HG02763 (cell line): ENCODE measurements around the gene ADAMTS16.

Experiments used
- ATAC-seq: cut with Tn5 transposase; IDR thresholded peaks from one replicate; pipeline ENCODE4 v1.9.1; 2021; ENCODE audit warnings: mild to moderate bottlenecking, moderate library complexity; ENCODE audit not compliant: unreplicated experiment

Gene ADAMTS16

DNA sequence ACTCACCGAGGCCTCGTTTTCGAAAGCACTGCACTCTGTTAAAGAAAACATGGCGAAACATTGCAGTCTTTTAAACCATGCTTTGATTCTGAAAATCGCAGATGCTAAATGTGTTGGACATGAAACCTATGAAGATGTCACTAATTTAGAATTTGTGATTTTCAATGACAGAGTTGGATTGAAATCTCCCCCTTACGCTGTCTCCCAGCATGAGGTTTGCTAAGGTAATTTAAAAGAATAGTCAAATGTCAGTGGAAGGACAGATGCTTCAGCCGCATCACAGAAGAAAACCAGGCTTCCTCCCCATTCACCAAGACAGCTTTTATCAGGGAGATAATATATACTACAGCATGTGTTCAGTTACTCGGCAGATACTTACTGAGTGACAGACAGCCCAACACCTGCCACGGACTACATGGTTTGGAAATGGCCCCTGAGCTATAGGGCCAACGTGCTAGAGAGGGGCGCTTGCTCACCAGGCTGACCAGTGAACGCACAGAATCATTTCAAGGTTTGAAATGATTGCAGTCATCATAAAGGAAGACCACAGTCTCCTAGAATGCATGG, 136.9 kb downstream of the ADAMTS16 start:
- no peak for ATAC-seq

DNA sequence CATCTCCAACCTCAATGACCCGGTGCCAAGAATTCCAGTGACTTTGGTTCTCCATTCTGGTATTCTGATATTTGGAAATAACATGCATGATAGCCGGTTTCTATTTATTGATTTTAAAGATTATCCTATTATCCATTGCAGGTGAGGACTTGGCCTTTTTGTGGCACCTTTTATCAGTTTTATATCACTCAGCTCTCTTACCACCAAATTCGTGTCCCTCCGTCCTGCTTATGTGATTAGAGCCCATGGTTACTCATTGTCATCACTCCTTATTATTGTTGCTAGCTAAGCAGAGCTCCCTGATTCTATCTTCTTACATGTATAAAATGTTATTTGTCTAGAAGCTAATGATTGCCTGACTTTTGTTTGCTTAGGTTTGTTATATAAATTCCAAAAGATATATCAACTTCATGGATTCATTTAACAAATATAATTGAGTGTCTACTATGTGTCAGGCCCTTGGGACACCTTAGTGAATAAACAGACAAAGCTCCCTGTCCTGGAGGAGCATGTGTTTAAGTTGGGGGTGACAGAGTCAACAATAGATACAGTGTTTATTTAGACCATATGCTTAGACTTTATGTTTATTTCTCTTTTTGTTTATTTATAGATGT, 138.2 kb downstream of the ADAMTS16 start:
- no peak for ATAC-seq

DNA sequence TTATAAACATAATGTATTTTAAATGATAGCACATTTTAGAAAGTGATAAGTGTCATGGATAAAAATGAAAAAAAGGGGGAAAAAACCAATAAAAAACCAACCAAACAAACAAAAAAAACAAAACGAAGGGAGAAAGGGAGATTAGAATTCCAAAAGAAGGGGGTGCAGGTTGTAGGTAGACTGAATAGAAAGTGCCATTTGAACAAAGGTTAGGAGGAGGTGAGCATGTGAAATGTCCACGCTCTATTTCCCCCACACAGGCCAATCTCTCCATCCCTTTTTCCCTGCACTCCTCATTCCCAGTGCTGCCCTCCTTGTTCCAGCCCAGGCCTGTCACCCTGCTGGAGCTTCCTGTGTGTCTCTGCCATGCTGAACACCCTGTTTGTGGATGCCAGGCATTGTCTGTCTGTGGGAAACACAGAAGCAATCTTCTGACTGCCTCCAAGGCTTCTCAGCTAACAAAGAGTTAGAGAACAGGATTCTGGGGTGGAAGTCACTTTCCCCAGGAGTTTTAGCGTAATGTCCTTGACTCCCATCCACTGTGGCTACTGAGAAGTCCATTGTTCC, 138.8 kb downstream of the ADAMTS16 start:
- ATAC-seq: no peak

DNA sequence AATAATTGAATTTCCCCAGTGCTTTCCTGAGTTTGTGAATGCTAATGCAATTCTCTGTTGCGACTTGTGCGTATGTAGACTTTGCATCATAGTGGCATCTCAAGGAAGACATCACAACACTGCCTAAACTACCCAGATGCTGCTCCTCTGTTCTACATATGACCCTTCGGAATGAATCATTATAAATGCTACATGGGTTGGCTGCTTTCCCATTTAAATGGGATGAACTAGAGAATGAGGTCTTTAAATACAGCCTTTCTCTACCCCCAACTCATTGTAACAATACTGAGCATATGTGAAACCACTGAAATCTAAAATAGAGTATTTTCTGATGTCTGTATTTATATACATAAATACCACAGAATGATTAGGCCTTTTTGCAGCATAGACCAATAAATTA, 145.8 kb downstream of the ADAMTS16 start:
- no peak for ATAC-seq

DNA sequence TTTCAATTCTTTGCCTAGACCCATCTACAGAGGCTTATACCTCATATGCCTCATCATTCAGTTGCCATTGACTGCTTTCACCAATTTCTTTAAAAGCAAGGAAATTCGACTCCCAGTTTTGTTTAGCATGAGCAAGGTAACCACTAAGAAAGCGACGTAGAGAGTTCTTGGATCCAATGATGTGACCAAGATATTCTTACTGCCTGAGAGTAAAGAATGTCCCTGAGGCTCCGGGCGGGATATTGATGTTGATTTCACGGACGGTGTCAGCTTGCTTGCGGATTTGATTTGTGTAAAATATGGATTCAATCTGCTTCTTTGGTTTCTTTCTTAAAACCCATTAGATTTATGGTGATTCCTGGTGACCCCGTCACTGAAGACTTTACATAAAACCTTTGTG, 147.3 kb downstream of the ADAMTS16 start:
- no peak for ATAC-seq

DNA sequence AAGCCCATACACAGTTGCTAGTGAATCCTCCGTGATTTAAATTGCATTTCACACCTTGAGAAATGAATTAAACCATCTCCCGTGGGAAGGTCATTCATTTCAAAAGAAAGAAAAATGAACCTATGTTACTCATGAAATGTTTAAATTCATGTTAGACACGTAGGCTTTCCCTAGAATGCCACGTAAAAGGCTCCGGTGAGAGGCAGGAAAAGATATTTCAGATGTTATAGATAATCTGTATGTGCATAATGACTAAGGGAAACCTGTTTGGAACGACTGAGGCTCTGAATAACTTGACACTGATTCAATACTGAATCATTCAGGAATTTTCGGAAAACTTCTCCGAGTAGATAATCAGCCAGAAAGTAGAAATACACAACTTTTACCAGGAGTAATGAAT, 148.1 kb downstream of the ADAMTS16 start:
- no peak for ATAC-seq

DNA sequence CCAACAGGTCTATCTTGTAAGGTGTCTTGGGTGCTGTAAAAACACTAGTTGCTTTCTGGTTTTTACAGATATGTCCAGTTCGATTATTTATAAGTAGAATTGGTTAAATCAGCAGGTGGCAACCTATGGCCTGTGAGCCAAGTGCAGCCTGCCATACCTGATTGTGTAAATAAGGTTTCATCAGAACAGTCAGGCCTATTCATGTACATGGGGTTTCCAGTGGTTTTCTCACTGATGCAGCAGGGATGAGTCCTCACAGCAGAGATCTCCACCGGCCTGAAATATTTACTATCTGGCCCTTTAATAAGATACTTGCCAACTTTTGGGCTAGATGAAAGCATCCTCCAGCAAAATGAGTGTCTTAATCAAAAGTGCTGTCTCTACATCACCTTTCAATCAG, 149.4 kb downstream of the ADAMTS16 start:
- ATAC-seq: no peak

DNA sequence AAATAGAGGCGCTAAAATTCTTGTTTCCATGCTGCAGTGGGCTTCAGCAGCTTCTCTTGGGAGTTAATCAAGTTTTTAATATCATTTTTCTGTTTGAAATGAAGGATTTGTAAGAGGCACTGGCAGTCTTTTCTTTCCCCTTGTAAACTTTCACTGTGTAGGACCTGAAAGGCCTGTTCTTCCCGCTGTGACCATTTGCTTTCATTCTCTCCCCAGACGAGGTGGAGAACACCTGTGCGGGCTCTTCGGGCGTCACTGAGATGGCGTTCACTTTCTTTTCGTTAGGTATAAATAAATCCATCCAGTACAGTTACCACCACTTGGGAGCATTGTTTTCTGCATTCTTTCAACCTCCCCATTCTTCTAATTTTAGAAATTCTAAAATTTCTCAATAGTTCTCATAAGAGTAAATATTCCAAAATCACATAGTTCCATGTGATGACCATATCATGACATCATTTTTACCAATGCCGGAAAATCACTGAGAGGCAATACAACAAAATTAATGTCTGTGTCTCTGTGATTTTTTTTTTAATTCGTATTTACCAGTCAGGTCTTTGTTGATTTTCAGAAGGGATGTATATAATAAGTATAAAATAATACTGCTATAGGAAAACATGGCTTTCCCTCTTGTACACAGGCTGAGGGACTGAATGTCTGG, 150.7 kb downstream of the ADAMTS16 start:
- ATAC-seq: no peak

DNA sequence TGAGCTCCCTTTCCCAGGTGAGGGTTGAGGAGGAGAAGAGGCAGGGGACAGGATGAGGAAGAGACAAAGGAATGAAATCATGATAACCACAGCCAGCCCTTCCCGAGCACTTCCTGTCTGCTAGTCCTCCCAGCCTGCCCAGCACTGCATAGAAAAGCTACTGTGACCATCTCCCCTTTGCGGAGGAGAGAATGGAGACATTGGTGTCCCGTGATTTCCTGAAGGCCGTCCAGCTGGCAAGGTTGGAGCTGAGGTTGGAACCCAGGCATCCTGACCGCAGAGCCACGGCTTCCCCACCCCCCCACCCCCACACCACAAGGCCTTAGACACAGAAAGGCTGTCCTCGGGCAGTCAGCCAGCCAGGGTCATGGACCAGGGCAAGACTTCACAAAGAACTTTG, 151.2 kb downstream of the ADAMTS16 start:
- ATAC-seq: no peak

DNA sequence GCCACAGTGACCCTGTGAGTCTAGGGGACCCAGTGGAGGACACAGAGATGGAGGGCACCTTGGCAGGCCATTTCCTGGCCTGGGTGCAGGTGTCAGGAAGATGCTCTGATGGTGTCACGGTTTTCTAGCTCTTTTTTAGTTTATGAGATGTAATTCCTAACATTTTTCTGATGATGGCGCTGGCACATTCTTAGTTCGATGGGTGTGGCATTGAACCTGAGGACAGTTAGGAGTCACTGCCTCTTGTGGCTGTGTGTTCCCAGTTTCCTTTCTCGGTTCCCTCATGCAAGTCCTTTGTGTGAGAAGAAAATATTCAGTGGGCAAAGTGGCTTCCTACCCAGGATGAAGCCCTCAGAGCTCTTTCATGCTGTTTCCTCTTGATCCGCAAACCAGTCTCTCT, 152.9 kb downstream of the ADAMTS16 start:
- ATAC-seq: no peak

DNA sequence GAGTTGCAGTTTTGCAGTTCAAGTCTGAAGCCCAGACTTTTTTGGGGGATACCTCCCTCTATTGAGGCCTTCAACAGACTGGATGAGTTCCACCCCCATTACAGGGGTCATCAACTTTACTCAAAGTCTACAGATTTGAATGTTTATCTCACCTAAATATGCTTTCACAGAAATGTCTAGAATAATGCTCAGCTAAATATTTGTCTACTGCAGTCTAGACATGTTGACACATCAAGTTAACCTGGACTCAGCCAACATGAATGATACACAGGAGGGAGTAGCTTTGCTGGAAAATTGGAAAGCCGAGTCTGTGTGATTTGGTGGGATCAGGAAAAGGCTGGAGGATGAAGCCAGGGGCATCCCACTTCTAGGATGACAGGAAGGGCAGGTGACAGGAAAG, 154.3 kb downstream of the ADAMTS16 start:
- ATAC-seq: no peak

DNA sequence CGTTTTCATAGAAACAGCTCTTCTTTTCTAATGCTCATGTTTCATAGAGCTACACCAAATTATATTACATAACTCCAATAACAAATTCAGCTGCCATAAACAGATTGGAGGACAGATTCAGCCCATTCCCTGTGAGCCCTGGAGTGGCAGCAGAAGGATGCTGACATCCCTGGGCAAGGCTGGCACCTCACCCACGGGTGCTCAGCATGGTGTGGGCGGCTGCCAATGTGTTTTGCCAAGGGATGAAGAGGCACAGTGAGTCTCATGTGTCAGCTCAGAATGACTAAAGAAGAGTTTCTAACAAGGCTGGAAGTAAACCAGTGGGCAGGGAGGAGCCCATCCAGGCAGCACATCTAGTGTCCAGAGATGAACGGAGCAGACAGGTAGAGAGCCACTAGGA, 155.2 kb downstream of the ADAMTS16 start:
- no peak for ATAC-seq

DNA sequence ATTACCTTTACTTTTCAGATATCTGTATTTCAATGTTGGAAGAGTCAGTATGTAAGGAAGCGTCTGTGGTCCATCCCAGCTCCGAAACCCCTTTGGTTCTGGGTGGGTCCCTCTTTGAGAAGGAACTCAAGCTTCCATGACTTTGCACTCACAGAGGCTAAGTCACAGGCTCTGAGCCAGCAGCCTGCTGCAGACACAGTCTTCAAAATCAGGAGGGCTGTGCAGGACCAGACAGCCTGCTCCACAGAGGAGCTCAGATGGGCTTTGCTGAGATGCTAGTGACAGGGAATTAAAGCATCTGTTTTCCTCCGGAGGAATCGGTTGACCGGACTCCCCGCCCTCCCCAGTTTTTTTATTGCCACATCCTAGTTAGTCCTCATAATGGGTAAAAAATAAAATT, 155.9 kb downstream of the ADAMTS16 start:
- no peak for ATAC-seq

DNA sequence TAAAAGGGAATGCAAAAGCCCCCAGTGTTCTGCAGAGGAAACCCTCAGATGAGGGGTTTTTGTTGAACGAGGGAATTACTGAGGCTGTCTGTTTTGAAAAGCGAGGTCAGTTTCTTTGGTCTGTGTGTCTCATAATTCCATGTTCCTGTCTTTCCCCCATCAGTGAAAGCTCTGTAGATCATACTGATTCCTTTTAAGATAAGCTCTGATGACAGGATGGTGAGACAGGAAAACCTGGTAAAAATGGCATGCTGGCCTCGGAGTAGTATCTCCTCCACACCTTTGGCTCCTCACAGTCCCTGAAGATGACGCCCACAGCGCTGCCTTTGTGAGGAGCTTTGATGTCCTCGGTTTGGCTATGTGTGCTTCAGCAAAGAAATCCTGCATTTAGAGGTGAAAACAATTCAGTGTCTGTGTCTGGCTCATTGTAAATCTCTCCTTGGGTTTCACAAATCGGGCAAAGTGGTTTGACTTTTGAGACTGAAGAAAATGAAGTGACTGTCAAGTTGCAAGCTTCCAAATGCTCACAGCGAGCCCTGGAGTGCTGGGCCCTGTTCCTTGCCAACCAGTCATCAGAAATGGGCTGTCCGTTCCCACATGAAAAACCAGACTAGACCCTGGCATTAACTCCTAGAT, 157.4 kb downstream of the ADAMTS16 start:
- no peak for ATAC-seq

DNA sequence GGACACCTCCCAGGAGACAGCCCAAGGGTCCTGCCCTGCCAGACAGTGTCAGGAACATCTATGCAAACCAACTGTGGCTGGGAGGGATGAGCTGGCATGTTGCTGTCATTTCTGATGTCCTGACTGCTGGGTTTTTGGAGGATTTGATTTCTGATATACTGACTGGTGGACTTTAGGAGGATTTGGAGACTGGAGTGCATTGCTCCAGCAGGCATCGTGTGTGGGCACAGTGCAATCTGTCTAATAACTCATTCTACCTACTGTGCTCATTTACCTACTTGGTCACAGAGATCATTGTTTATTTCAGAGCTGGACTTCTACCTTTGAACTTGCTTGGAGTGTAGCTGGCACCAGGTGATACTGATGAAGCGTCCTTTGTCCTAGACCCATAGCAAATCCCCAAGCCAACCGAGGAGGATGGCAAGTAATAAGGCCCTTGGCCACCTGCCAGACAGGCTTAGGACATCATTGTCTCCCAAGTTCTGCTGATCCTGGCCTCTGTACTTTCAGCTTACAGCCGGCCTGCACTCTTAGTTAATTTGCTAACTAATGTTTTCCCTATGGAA, 158.0 kb downstream of the ADAMTS16 start:
- no peak for ATAC-seq

DNA sequence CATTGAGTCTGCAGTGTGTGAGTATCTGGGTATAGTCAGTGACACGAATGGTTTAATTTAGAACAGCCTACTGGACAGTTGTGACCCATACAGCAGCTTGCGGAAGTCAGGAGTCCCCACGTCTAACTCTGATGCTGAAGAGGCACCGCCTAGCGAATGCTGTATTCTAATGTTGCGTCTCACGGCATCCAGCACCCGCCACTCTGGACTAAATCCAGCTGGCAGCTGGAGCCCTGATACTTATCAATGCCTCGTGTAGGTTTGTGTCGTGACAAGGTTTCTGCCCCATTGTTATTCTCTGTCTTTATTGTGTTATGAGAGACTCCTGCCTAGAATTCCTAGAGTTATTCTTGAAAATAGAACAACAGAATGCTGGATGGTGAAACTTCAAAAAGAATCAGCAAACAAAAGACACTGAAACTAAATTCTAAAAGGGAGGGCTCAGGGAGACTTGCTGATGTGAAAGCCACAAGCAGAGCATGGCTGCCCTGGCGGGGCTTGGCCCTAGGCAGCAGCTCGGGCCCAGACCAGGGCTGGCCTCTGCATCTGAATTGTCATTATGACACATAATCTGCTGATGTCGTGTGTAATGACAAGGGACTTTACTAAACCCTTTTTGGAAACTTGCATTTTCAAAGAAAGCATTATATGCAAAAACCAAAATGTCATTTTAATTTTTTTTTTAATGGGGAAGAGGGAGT, 158.9 kb downstream of the ADAMTS16 start:
- ATAC-seq: no peak

DNA sequence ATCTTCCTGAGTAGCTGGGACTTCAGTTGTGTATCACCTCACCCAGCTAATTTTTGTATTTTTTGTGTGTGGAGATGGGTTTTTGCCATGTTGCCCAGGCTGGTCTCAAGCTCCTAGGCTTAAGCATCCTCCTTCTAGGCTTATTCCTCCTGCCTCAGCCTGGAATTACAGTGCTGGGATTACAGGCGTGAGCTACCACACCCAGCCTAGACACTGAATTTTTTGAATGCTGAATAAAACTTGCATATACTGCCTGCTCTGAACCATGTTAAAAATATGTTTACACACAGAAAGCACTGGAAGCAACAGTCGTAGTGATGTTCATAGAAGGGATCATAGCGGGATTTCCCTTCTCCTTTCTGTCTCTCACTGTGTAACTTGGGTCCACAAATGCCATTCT, 161.0 kb downstream of the ADAMTS16 start:
- ATAC-seq: no peak

DNA sequence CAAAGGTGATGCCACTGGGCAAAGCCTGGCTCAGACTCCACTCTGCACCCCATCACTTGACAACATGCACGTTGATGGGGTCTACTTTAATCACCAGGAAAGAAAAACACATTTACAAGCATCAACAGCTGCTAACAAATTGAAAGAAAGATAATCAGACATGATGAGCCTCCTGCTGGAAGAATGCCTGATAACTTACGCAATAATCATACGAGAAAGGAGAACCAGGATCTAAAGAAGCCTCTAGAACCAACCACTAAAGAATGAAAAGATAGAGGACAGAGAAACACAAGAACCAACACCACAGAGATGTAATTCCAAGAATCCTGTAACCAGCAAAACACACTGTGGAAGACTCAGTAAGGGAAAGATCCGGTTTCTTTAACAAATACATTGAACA, 162.1 kb downstream of the ADAMTS16 start:
- ATAC-seq: no peak

DNA sequence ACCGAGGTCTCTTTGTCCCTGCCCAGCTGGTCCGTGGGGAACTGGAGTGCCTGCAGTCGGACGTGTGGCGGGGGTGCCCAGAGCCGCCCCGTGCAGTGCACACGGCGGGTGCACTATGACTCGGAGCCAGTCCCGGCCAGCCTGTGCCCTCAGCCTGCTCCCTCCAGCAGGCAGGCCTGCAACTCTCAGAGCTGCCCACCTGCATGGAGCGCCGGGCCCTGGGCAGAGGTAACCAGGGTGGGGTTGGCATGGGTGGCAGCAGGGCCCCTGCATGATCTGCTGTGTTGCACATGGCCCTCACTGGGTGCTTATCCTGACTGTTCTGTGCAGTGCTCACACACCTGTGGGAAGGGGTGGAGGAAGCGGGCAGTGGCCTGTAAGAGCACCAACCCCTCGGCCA, 163.1 kb downstream of the ADAMTS16 start:
- ATAC-seq: no peak

DNA sequence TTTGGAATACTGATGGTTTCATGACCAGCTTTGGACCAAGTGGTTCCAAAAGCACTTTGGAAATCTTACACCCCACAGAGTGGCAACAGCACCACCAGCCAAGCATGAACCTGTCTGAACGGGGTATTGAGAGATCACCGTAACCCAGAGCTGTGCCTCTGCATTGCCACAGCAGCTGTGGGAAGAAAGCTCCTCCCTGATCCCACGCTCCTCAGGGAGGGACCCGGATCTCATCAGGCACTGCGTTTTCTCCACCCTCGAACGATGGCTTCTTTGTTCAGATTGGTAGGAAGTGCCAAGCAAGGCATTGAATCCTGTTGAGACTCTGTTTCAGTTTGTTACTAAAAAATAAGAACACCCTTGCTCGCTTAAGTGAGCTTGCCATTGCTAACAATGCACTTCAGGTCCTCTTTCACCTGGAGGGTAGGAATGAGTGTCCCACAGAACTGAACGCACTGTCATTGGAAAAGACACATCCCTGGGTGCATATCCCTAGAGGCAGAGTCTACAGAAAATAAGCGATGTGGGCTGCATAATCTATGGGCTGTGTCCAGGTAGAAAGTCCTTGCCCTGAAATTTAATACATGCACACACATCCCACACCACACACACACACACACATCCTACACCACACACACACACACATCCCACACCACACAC, 164.4 kb downstream of the ADAMTS16 start:
- ATAC-seq: no peak
